IMR-90 (cell line): ENCODE measurements around the gene TNNC1. TPM values are rescaled to one million over a fixed set of nuclear protein-coding genes. Genes with fewer than 3 reads are reported as not detected.

Source experiments
- ATAC-seq: fragments of 200-7000 bp; cut with Tn5 transposase; 2 replicates; pipeline ENCODE4 v1.9.1; 2020; ENCODE audit warnings: low read depth, mild to moderate bottlenecking, moderate library complexity
- BruUV-seq: library from RNA; stranded (reverse); fragments of 400-500 nt; replicated peaks from 2 replicates; lab custom pipeline; 2021; lab: Mats Ljungman, UMichigan
- CTCF ChIA-PET: fragments of 300-600 bp; formaldehyde crosslinking; extraction: SDS; loops from one replicate; lab custom pipeline; 2021; ENCODE audit warnings: antibody characterized with exemption; lab: Yijun Ruan, JAX
- POLR2A ChIA-PET: fragments of 300-600 bp; sonication (Branson Sonifier 250); formaldehyde crosslinking; loops from one replicate; lab custom pipeline; 2022; ENCODE audit warnings: antibody characterized with exemption; ENCODE audit not compliant: unreplicated experiment; lab: Charles Lee
- DNase-seq: peaks from one replicate; pipeline ENCODE4 v3.0.0; 2013
- H2AFZ ChIP-seq: replicated peaks from 2 replicates; pipeline ENCODE3; 2013; ENCODE audit warnings: low read length, mild to moderate bottlenecking; ENCODE audit not compliant: poor library complexity
- H2AK5ac ChIP-seq: 2 replicates; pipeline ENCODE4 v1.6.1; 2013; ENCODE audit warnings: low read depth, low read length, inconsistent platforms
- H2AK9ac ChIP-seq: replicated peaks from 2 replicates; pipeline ENCODE3; 2013; ENCODE audit warnings: mild to moderate bottlenecking, low read depth, low read length, moderate library complexity; ENCODE audit not compliant: poor library complexity
- H2BK120ac ChIP-seq: 2 replicates; pipeline ENCODE4 v1.6.1; 2013; ENCODE audit warnings: low read depth, low read length, inconsistent platforms
- H2BK15ac ChIP-seq: 3 replicates; pipeline ENCODE4 v1.6.1; 2013; ENCODE audit warnings: low read depth, low read length, inconsistent platforms
- H2BK20ac ChIP-seq: 2 replicates; pipeline ENCODE4 v1.6.1; 2013; ENCODE audit warnings: low read depth, mild to moderate bottlenecking, inconsistent platforms, low read length, moderate library complexity
- H2BK5ac ChIP-seq: 2 replicates; pipeline ENCODE4 v1.6.1; 2013; ENCODE audit warnings: mild to moderate bottlenecking, low read depth, low read length, inconsistent platforms; ENCODE audit not compliant: poor library complexity, severe bottlenecking
- H3K14ac ChIP-seq: replicated peaks from 2 replicates; pipeline ENCODE4 v1.6.1; 2013; ENCODE audit warnings: low read depth, low read length, inconsistent platforms
- H3K18ac ChIP-seq: 2 replicates; pipeline ENCODE4 v1.6.1; 2013; ENCODE audit warnings: low read depth, low read length, control low read depth
- H3K23ac ChIP-seq: 2 replicates; pipeline ENCODE4 v1.6.1; 2013; ENCODE audit warnings: low read depth, low read length, inconsistent platforms
- H3K27ac ChIP-seq: 2 replicates; pipeline ENCODE4 v1.5.1; 2013; ENCODE audit warnings: mild to moderate bottlenecking, control low read depth, low read length; ENCODE audit not compliant: insufficient read depth
- H3K27me3 ChIP-seq: 2 replicates; pipeline ENCODE4 v1.6.1; 2013; ENCODE audit warnings: low read length; ENCODE audit not compliant: control insufficient read depth, insufficient read depth
- H3K36me3 ChIP-seq: 2 replicates; pipeline ENCODE4 v1.6.1; 2013; ENCODE audit warnings: low read length, mixed read lengths; ENCODE audit not compliant: control insufficient read depth, insufficient read depth
- H3K4ac ChIP-seq: 2 replicates; pipeline ENCODE4 v1.6.1; 2013; ENCODE audit warnings: low read depth, low read length, inconsistent platforms
- H3K4me1 ChIP-seq: 2 replicates; pipeline ENCODE4 v1.6.1; 2013; ENCODE audit warnings: low read length, mixed read lengths; ENCODE audit not compliant: control insufficient read depth, insufficient read depth
- H3K4me2 ChIP-seq: 2 replicates; pipeline ENCODE4 v1.6.1; 2013; ENCODE audit warnings: low read depth, mild to moderate bottlenecking, control low read depth, low read length, moderate library complexity
- H3K4me3 ChIP-seq: 2 replicates; pipeline ENCODE4 v1.5.1; 2013; ENCODE audit warnings: low read depth, mild to moderate bottlenecking, control low read depth, low read length, moderate library complexity; ENCODE audit not compliant: insufficient read depth
- H3K56ac ChIP-seq: 2 replicates; pipeline ENCODE4 v1.6.1; 2013; ENCODE audit warnings: low read length, inconsistent platforms; ENCODE audit not compliant: insufficient read depth; ENCODE audit errors: extremely low read depth
- H3K79me1 ChIP-seq, 2 experiments: 2 replicates each; pipeline ENCODE4 v1.6.1; 2013; ENCODE audit warnings: low read length in 2 of 2, inconsistent platforms in 1 of 2, low read depth in 1 of 2
- H3K9ac ChIP-seq: 2 replicates; pipeline ENCODE4 v1.6.1; 2013; ENCODE audit warnings: low read depth, low read length, control low read depth
- H3K9me1 ChIP-seq: 2 replicates; pipeline ENCODE4 v1.6.1; 2013; ENCODE audit warnings: low read length, inconsistent platforms; ENCODE audit not compliant: insufficient read depth
- H3K9me3 ChIP-seq: 2 replicates; pipeline ENCODE4 v1.6.1; 2013; ENCODE audit warnings: low read length; ENCODE audit not compliant: control insufficient read depth, insufficient read depth
- H4K20me1 ChIP-seq: 2 replicates; pipeline ENCODE4 v1.6.1; 2013; ENCODE audit warnings: low read length, inconsistent platforms; ENCODE audit not compliant: insufficient read depth
- H4K5ac ChIP-seq: 2 replicates; pipeline ENCODE4 v1.6.1; 2013; ENCODE audit warnings: mild to moderate bottlenecking, low read depth, low read length, control low read depth
- H4K8ac ChIP-seq, 2 experiments: 2 replicates each; pipeline ENCODE4 v1.6.1; 2013; ENCODE audit warnings: low read depth in 2 of 2, low read length in 2 of 2, control low read depth in 1 of 2, inconsistent platforms in 1 of 2
- H4K91ac ChIP-seq: 2 replicates; pipeline ENCODE4 v1.6.1; 2013; ENCODE audit warnings: low read depth, low read length, inconsistent platforms; ENCODE audit not compliant: insufficient read depth
- BHLHE40 ChIP-seq: fragments of 150-350 bp; IDR thresholded peaks from 2 replicates; pipeline ENCODE4 v1.6.1; 2016; ENCODE audit warnings: mild to moderate bottlenecking, low read depth, low read length
- CHD1 ChIP-seq: IDR thresholded peaks from 2 replicates; pipeline ENCODE4 v1.6.1; 2012; ENCODE audit warnings: low read depth, low read length, improper control_type of control experiment
- CTCF ChIP-seq: conservative IDR thresholded peaks from 2 replicates; pipeline ENCODE4 v1.5.1; 2012; ENCODE audit warnings: mild to moderate bottlenecking, low read depth, low read length, improper control_type of control experiment
- ELK1 ChIP-seq: fragments of 150-350 bp; IDR thresholded peaks from 2 replicates; pipeline ENCODE4 v1.6.1; 2016; ENCODE audit warnings: low read depth, mild to moderate bottlenecking, low read length, moderate library complexity, borderline replicate concordance
- MAFK ChIP-seq: IDR thresholded peaks from 2 replicates; pipeline ENCODE4 v1.6.1; 2012; ENCODE audit warnings: low read depth, low read length, improper control_type of control experiment
- MAZ ChIP-seq: IDR thresholded peaks from 2 replicates; pipeline ENCODE4 v1.6.1; 2012; ENCODE audit warnings: low read depth, mild to moderate bottlenecking, low read length, improper control_type of control experiment, moderate library complexity, borderline replicate concordance
- RCOR1 ChIP-seq: IDR thresholded peaks from 2 replicates; pipeline ENCODE4 v1.6.1; 2012; ENCODE audit warnings: mild to moderate bottlenecking, low read length, improper control_type of control experiment; ENCODE audit not compliant: insufficient replicate concordance
- RFX5 ChIP-seq: IDR thresholded peaks from 2 replicates; pipeline ENCODE4 v1.8.0; 2012; ENCODE audit warnings: low read depth, mild to moderate bottlenecking, low read length, moderate library complexity
- WGBS, 2 experiments: methylation state at CpG; one replicate each; pipeline versions ENCODE4 v1.1.5 to v1.1.7; 2013; ENCODE audit warnings: missing lambda C conversion rate in 2 of 2; ENCODE audit not compliant: insufficient read length in 1 of 2; ENCODE audit errors: extremely low coverage in 2 of 2; 5-methylcytosine and 5-hydroxymethylcytosine counted together
- dilution Hi-C: fragments of 300-500 bp; cut with HindIII; formaldehyde crosslinking; loops from one replicate; pipeline ENCODE4 v1.14.3; 2018; ENCODE audit warnings: low sequenced_read_pairs; ENCODE audit not compliant: unreplicated experiment
- in situ Hi-C: fragments of 300-500 bp; cut with MboI; formaldehyde crosslinking; loops from 3 replicates; pipeline ENCODE4 v1.14.3; 2019; ENCODE audit warnings: low sequenced_read_pairs, inconsistent platforms, mixed read lengths
- intact Hi-C: fragments of 100-400 bp; cut with micrococcal nuclease; formaldehyde crosslinking; loops from 2 replicates; pipeline ENCODE4 v1.10.0; 2022
- polyA plus RNA-seq, 3 experiments: library from polyadenylated mRNA; depleted of rRNA; stranded (reverse); fragments of >200 nt; gene quantifications; 2 replicates each; pipeline ENCODE4 v1.2.3, GENCODE V29; 2012; ENCODE audit warnings: low replicate concordance in 1 of 3
- total RNA-seq: library from RNA; depleted of rRNA; stranded (reverse); fragments of >200 nt; gene quantifications from 2 replicates; pipeline ENCODE4 v1.2.3, GENCODE V29; 2012

Gene TNNC1
- total and polyA plus RNA-seq, 2 of the 4 experiments (the other 2 are of a cell fraction), result 1.3 to 4.6 TPM

- no peak overlapping the region for H3K4ac ChIP-seq
- no peak for TF ChIP-seq MAZ
- no peak for TF ChIP-seq CHD1
- TF ChIP-seq RCOR1, result no peak
- no peak for TF ChIP-seq MAFK
- no peak for TF ChIP-seq ELK1
- TF ChIP-seq RFX5, result no peak
- TF ChIP-seq BHLHE40, result no peak
- no peak for TF ChIP-seq CTCF
- no peak overlapping the region for H3K18ac ChIP-seq
- H4K20me1 ChIP-seq, result no peaks in the 10 kb centered on the region; the same call in 1 of the 2 replicates
- ATAC-seq, result no peak
- no peak overlapping the region for H3K4me3 ChIP-seq
- no peak overlapping the region for H4K91ac ChIP-seq
- no TSS peak for BruUV-seq
- H3K23ac ChIP-seq, result no peak overlapping the region
- WGBS, 2 experiments, result 97% methylated on average over 3 of the region's 3 CpGs; no CpG with 5 or more reads in 1 of the 2 experiments
- no peak overlapping the region for H2AFZ ChIP-seq
- peaks cover 16 to 29% of the 10 kb centered on the region in 2 experiments for H3K79me1 ChIP-seq
- CTCF ChIA-PET, result no interaction called here
- H2BK20ac ChIP-seq, result no peak overlapping the region
- H3K9me3 ChIP-seq, result no peaks in the 10 kb centered on the region
- no peak overlapping the region for H3K27ac ChIP-seq
- no peak overlapping the region for H3K14ac ChIP-seq
- no peak overlapping the region for H4K8ac ChIP-seq
- intact Hi-C loops (no loop called here), dilution Hi-C loops (no loop called here), in situ Hi-C loops (no loop called here)
- no peak overlapping the region for H2BK120ac ChIP-seq
- no peak overlapping the region for H3K9ac ChIP-seq
- H2AK9ac ChIP-seq, result no peak overlapping the region
- H3K56ac ChIP-seq, result no peak overlapping the region
- no peak overlapping the region for H4K5ac ChIP-seq
- H3K36me3 ChIP-seq, result peaks cover 72% of the 10 kb centered on the region
- H3K27me3 ChIP-seq, result no peaks in the 10 kb centered on the region
- H3K9me1 ChIP-seq, result 0 out of 2 replicates have a peak, but pooled peaks cover 12% of the 10 kb centered on the region
- POLR2A ChIA-PET, result no interaction called here
- H2BK15ac ChIP-seq, result no peak overlapping the region
- peaks cover 6% of the 10 kb centered on the region; the same call in 1 of the 2 replicates for H3K4me1 ChIP-seq
- no peak overlapping the region for H3K4me2 ChIP-seq
- no peak overlapping the region for H2AK5ac ChIP-seq
- DNase-seq, result no peak
- no peak overlapping the region for H2BK5ac ChIP-seq
Measured at GRCh38 chr3:52403955-52404354, 49.9 kb downstream of the TNNC1 start.
